Mucosa of stomach (tissue), 1 donor: ENCODE data around the gene SPTSSB.

Source experiments
- H3K27me3 ChIP-seq: one replicate; pipeline ENCODE4 v1.7.0; 2013; ENCODE audit warnings: mild to moderate bottlenecking, low read length; ENCODE audit not compliant: control insufficient read depth, insufficient read depth
- H3K36me3 ChIP-seq: one replicate; pipeline ENCODE4 v1.7.0; 2013; ENCODE audit warnings: low read length; ENCODE audit not compliant: control insufficient read depth, insufficient read depth
- H3K4me1 ChIP-seq: one replicate; pipeline ENCODE4 v1.7.0; 2013; ENCODE audit warnings: mild to moderate bottlenecking, low read length; ENCODE audit not compliant: control insufficient read depth, insufficient read depth
- H3K4me3 ChIP-seq: one replicate; pipeline ENCODE4 v1.7.0; 2013; ENCODE audit warnings: low read length
- H3K9ac ChIP-seq: one replicate; pipeline ENCODE4 v1.7.0; 2013; ENCODE audit warnings: mild to moderate bottlenecking, low read length, moderate library complexity
- H3K9me3 ChIP-seq: one replicate; pipeline ENCODE4 v1.7.0; 2013; ENCODE audit warnings: mild to moderate bottlenecking, low read length, moderate library complexity; ENCODE audit not compliant: control insufficient read depth
- donor health status: Pancreatic carcinoma.

Gene SPTSSB

GRCh38 chr3:161371441-161372320 lies at the start of gene SPTSSB:
Gene SPTSSB, minus strand, starts transcription at chr3:161371517. Its CDS starts 25,194 bp downstream, at chr3:161346323.
- no peaks in the 10 kb centered on the region for H3K27me3 ChIP-seq
- no peaks in the 10 kb centered on the region for H3K36me3 ChIP-seq
- H3K9ac ChIP-seq, result peak within 1 kb of the TSS; percentile 89
- H3K4me1 ChIP-seq, result peaks cover 11% of the 10 kb centered on the region
- peak within 1 kb of the TSS; percentile 81 for H3K4me3 ChIP-seq
- H3K9me3 ChIP-seq, result no peaks in the 10 kb centered on the region

DNA sequence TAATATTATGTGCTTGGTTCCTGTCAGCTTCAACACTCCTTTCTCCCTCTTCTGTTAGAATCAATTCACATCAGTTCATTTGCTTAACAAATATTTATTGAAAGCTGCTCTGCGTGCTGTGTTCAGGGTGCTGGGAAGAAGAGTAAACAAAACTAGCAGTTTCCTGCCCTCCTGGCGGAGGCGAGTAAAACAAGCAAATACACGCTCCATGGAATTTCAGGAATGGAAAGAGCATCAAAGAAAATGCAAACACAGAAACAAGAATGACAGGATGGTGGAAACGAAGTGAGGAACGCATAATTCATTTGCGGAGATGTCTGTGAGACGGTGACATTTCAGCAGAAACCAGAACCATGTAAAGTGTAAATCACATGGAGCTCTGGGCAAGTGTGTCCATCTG lies 49.4 kb upstream of the SPTSSB start:
- H3K9ac ChIP-seq, result no peak overlapping the region
- peaks cover 23% of the 10 kb centered on the region for H3K4me1 ChIP-seq
- no peaks in the 10 kb centered on the region for H3K36me3 ChIP-seq
- H3K27me3 ChIP-seq, result no peaks in the 10 kb centered on the region
- no peaks in the 10 kb centered on the region for H3K9me3 ChIP-seq
- no peak overlapping the region for H3K4me3 ChIP-seq

- Histone ChIP-seq H3K9me3 (no peaks in the 10 kb centered on the region), H3K27me3 (no peaks in the 10 kb centered on the region)
Observed at GRCh38 chr3:161419555-161420333, 48.4 kb upstream of the SPTSSB start.

GRCh38 chr3:161415506-161416231 lies 44.4 kb upstream of the SPTSSB start:
- no peaks in the 10 kb centered on the region for H3K9me3 ChIP-seq
- H3K9ac ChIP-seq, result peak overlapping the region; percentile 42
- H3K4me3 ChIP-seq, result no peak overlapping the region
- no peaks in the 10 kb centered on the region for H3K36me3 ChIP-seq
- no peaks in the 10 kb centered on the region for H3K27me3 ChIP-seq
- peaks cover 57% of the 10 kb centered on the region for H3K4me1 ChIP-seq

More at GRCh38 chr3:161419555-161420333, 48.4 kb upstream of the SPTSSB start:
- peaks cover 33% of the 10 kb centered on the region for H3K4me1 ChIP-seq
- no peak overlapping the region for H3K9ac ChIP-seq
- H3K36me3 ChIP-seq, result no peaks in the 10 kb centered on the region
- no peak overlapping the region for H3K4me3 ChIP-seq

DNA sequence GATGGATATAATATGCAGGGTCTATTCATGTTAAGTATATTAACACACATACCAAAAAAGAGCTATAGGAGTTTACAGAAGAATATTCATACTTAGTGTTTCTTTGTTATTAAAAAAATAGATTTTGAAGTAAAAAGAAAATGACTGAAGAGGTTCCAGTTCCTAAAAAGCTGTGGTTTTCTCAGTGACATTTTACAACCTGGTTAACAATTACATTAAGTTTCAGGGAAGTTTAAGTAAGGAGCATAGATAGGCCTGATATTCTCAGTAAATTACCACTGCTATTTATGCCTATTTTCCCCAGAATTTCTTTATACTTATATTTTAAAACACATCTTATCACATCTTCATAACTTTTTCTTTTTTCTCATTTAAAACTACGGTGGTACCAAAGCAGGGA lies 43.6 kb upstream of the SPTSSB start:
- H3K9ac ChIP-seq, result no peak overlapping the region
- H3K9me3 ChIP-seq, result no peaks in the 10 kb centered on the region
- peaks cover 58% of the 10 kb centered on the region for H3K4me1 ChIP-seq
- no peaks in the 10 kb centered on the region for H3K27me3 ChIP-seq
- H3K36me3 ChIP-seq, result no peaks in the 10 kb centered on the region
- no peak overlapping the region for H3K4me3 ChIP-seq

- H3K9me3 ChIP-seq, result no peaks in the 10 kb centered on the region
- peaks cover 66% of the 10 kb centered on the region for H3K4me1 ChIP-seq
- H3K27me3 ChIP-seq, result no peaks in the 10 kb centered on the region
- H3K9ac ChIP-seq, result no peak overlapping the region
- no peaks in the 10 kb centered on the region for H3K36me3 ChIP-seq
- H3K4me3 ChIP-seq, result no peak overlapping the region
Observed at GRCh38 chr3:161413855-161414210, 42.5 kb upstream of the SPTSSB start.

GRCh38 chr3:161413127-161413854 lies 42.0 kb upstream of the SPTSSB start:
- H3K4me1 ChIP-seq, result peaks cover 66% of the 10 kb centered on the region
- H3K9me3 ChIP-seq, result no peaks in the 10 kb centered on the region
- no peaks in the 10 kb centered on the region for H3K36me3 ChIP-seq
- no peak overlapping the region for H3K4me3 ChIP-seq
- H3K27me3 ChIP-seq, result no peaks in the 10 kb centered on the region
- H3K9ac ChIP-seq, result no peak overlapping the region

- Histone ChIP-seq H3K4me1 (peaks cover 72% of the 10 kb centered on the region), H3K4me3 (no peak overlapping the region), H3K9me3 (no peaks in the 10 kb centered on the region), H3K9ac (no peak overlapping the region), H3K36me3 (no peaks in the 10 kb centered on the region), H3K27me3 (no peaks in the 10 kb centered on the region)
Observed at GRCh38 chr3:161412123-161412522, 40.8 kb upstream of the SPTSSB start.

DNA sequence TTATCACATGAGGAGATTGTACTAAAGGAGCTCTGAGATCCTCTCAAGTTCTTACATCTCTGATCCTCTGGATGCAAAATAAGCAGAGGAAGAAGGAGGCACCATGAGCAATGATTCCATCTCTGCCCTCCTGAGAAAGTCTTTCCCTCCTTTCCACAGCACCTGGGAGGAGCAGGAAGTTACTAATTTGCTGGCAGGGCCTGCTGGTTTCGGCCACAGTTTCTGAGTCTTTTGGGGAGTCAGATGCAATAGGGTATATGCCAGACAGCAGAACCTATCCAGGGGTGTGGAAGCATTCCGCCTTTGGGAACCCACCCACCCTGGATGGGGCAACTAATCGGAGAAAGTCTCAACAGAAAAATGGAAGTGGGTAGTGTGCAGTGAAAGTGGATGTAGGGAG lies 38.5 kb upstream of the SPTSSB start:
- peak overlapping the region; percentile 13 for H3K9ac ChIP-seq
- H3K9me3 ChIP-seq, result no peaks in the 10 kb centered on the region
- H3K4me3 ChIP-seq, result no peak overlapping the region
- H3K27me3 ChIP-seq, result no peaks in the 10 kb centered on the region
- no peaks in the 10 kb centered on the region for H3K36me3 ChIP-seq
- peaks cover 68% of the 10 kb centered on the region for H3K4me1 ChIP-seq

DNA sequence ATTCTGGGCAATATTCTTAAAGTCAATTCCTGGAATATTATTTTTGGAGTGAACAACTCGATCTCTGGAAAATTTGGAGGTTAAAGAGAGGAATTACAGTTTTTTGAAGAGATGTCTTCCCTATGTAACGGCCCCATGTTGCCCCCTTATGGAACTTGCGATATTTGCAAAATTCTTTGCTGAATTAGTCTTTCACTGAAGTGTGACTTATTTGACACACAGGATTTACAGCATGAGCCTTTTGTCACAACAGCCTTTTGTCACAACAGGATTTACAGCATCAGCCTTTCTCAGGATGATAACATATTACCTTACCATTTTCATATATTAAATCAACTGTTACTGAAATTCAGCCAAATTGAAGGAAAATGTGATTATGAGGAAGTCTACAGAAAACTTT lies 37.8 kb upstream of the SPTSSB start:
- no peaks in the 10 kb centered on the region for H3K27me3 ChIP-seq
- H3K9me3 ChIP-seq, result no peaks in the 10 kb centered on the region
- no peaks in the 10 kb centered on the region for H3K36me3 ChIP-seq
- no peak overlapping the region for H3K4me3 ChIP-seq
- H3K9ac ChIP-seq, result no peak overlapping the region
- peaks cover 66% of the 10 kb centered on the region for H3K4me1 ChIP-seq
